NCI-H1694 treated with DMSO at 0.1 percent for 48 hours (cell line): ENCODE measurements around the gene AKAP10.
"Not testable (repeated sequence)": the region's sequence is repeated elsewhere in the genome, so short reads cannot be mapped to it uniquely, and the experiment has no call there.

ENCODE experiments used
- DNase-seq: peaks from one replicate; lab custom pipeline; 2025; lab: John Stamatoyannopoulos, UW

Gene AKAP10

GRCh38 chr17:19867329-19868078 lies 110.1 kb downstream of the AKAP10 start, which contains the start of gene ULK2:
TSS of gene ULK2 (minus strand) at chr17:19867936. CDS start at chr17:19867417, 519 bp downstream.
- no peak for DNase-seq

- peak; percentile 43 for DNase-seq
These were observed 110.6 kb downstream of the AKAP10 start for GRCh38 chr17:19867079-19867328.

- DNase-seq, result no peak
These were observed 112.6 kb downstream of the AKAP10 start for GRCh38 chr17:19865021-19865420.

- DNase-seq, result not testable (repeated sequence)
These were observed 116.9 kb downstream of the AKAP10 start for GRCh38 chr17:19860647-19861177.

- no peak for DNase-seq
These were observed 120.0 kb downstream of the AKAP10 start for GRCh38 chr17:19857640-19858039.
